T-helper 17 cell (primary cell): ENCODE results near the gene DNAAF3. TPM values are rescaled to one million over a fixed set of nuclear protein-coding genes. Genes with fewer than 3 reads are reported as not detected.
A peak's percentile ranks its signal among the peaks of the same experiment; 100 is the strongest.

Experiments used
- ATAC-seq: fragments of 150-1000 bp; cut with Tn5 transposase; 2 replicates; pipeline ENCODE4 v1.10.0; 2021; ENCODE audit warnings: mild to moderate bottlenecking, moderate library complexity
- DNase-seq, 3 donors: peaks; one replicate each; pipeline versions ENCODE4 v3.0.0 to v3.0.0-alpha.2; 2020 to 2021
- H3K9me3 ChIP-seq: one replicate; pipeline ENCODE4 v1.7.0; 2013; ENCODE audit warnings: low read length, mild to moderate bottlenecking; ENCODE audit not compliant: control insufficient read depth, poor library complexity, severe bottlenecking
- H3K27ac Mint-ChIP-seq: one replicate; pipeline ENCODE4 v1.8.0; 2022; ENCODE audit warnings: mild to moderate bottlenecking, moderate library complexity, mixed read lengths
- H3K27me3 Mint-ChIP-seq: one replicate; pipeline ENCODE4 v1.8.0; 2022; ENCODE audit warnings: mixed read lengths
- H3K36me3 Mint-ChIP-seq: one replicate; pipeline ENCODE4 v1.8.0; 2022; ENCODE audit warnings: low read depth, mixed read lengths
- H3K4me1 Mint-ChIP-seq: one replicate; pipeline ENCODE4 v1.8.0; 2022; ENCODE audit warnings: mild to moderate bottlenecking, mixed read lengths
- H3K4me3 Mint-ChIP-seq: one replicate; pipeline ENCODE4 v1.8.0; 2022; ENCODE audit warnings: mild to moderate bottlenecking, moderate library complexity, mixed read lengths
- total RNA-seq, 4 donors: library from RNA in 2 of 4; stranded (reverse) in 2 of 4; gene quantifications; one replicate each; pipeline ENCODE4 v1.2.3 and lab custom pipeline; 2022 to 2026

The DNAAF3 gene
- total RNA-seq, 2 donors from 2014 or later: not detected

DNA sequence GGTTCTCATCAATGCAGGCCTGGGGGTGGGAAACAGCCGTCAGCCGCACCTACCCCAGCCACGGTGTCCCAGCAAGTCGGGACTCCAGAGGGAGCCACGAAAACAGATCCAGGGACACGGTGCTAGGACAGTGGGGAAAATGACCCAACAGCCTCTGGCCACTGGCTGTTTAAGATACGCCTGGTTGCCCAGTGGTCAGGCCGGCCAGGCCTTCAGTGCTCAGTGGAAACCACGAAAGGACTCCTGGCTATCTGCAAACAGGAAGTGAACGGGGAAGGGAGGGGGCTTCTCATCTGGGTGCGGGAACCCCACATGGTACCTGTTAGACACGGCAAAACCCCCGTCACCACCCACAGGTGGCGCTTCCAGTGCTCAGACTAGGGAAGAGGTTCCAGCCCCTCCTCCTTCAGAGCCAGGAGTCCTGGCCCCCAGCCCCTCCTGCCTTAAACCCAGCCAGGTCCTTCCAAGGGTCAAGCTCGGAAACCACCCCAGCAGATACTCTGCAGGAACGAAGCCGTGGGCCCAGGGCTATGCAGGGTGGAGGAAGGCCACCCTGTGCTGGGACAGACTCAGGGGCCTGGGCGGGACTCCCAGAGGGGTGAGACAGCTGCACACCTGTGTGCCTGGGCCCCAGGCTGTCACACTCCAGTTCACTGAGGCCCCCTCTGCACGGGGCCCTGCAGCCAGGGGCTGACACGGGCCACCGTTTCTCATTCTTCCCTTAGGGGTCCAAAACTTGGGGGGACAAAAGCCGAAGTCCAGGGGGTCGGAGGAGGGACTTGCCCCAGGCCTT is 53.4 kb downstream of the DNAAF3 start:
- no peaks in the 10 kb centered on the region for H3K27me3 Mint-ChIP-seq
- no peak overlapping the region for H3K27ac Mint-ChIP-seq
- peaks cover 35% of the 10 kb centered on the region for H3K4me1 Mint-ChIP-seq
- H3K9me3 ChIP-seq: no peaks in the 10 kb centered on the region
- DNase-seq (no peak), ATAC-seq (no peak)
- H3K36me3 Mint-ChIP-seq: peaks cover 15% of the 10 kb centered on the region
- H3K4me3 Mint-ChIP-seq: no peak overlapping the region

DNA sequence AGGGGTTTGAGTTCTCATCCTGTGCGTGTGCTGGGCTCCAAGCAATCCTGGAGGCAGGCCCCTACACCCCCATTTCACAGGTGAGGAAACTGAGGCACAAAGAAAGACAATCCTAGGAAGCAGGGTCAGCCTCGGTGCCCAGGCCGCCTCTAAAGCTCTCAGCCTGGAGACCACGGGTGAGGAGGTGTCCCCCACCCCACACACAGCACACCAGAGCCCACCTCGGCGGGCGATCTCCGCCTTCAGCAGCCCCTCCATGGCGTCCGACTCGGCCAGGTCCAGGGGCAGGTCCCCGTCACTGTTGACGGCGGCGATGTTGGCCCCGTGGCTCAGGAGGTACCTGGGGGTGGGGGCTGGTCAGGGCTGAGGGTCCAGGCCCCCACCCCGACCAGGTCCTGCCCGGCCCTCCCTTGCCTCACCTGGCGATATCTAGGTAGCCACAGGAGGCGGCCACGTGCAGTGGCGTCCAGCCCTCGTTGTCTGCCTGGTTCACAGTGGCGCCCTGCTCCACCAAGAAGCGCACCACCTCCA is 54.1 kb downstream of the DNAAF3 start:
- ATAC-seq (no peak), DNase-seq (no peak)
- H3K36me3 Mint-ChIP-seq: peaks cover 13% of the 10 kb centered on the region
- no peak overlapping the region for H3K27ac Mint-ChIP-seq
- H3K27me3 Mint-ChIP-seq: no peaks in the 10 kb centered on the region
- no peaks in the 10 kb centered on the region for H3K9me3 ChIP-seq
- H3K4me1 Mint-ChIP-seq: peaks cover 32% of the 10 kb centered on the region
- H3K4me3 Mint-ChIP-seq: no peak overlapping the region

DNA sequence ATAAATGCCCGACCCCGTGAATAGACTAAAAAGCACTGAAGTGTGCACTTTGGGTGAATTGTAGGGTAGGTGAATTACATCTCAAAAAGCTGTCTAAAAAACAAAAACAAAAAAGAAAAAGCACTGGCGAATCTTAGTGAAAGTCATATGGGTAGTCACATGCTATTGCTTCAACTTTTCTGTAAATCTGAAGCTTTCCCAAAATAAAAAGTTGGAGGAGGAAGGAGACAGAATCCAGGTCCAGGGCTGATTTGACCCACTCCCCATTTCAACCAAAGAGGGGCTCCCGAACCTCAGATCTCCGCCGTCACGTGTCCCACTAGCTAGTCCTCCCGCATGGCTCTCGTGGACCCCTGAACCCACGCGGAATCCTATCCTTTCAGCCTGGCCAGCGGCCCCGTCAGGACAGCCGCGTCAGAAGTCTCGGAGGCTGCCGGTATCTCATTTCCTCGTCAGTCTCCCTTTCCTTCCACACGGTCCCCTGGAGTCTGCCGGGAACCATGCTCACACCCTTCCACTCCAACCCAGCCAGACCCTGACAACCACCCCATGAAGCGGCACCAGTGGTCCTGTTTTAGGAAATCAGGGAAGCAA is 55.1 kb downstream of the DNAAF3 start:
- no peak for ATAC-seq
- Mint-ChIP-seq H3K27ac (peak overlapping the region; percentile 81), H3K4me1 (peaks cover 29% of the 10 kb centered on the region)

DNA sequence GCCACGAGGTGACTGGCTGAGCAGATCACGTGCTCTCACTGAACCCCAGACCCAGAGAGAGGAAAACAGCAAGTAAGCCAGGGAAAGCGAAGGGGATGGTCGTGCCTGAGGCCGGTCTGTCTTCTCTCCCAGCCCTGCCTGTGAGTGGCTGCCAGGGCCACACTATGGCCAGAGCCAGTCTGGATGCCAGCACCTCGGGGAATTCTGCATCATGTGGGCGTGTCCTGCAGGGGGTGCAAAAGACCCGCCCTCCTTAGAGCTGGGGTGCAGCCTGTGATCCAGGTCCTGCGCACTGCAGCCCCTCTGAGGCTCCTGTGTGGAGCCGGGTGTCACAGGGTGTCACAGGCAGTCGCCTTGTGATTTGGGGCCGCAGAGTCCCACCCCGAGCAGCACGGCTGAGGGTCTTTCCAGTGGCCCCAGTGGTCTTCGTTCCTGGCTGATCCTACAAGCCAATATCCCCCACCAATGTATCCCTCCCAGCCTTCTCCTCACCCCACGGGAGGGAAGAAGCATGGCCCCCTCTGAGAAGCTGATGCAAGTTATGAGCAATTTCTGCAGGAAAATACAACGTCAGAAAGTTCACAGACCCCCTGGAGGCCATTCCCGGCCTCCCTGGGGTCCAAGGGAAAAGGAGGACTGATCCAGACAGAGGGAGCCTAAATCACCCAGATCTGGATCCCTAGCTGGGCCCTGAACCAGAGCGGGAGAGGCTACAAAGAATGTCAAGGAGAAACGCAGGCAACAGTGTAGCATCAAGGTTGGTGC is 56.7 kb downstream of the DNAAF3 start:
- H3K4me3 Mint-ChIP-seq: no peak overlapping the region
- no peak overlapping the region for H3K27ac Mint-ChIP-seq
- no peaks in the 10 kb centered on the region for H3K9me3 ChIP-seq

More for the DNA sequence above, 55.1 kb downstream of the DNAAF3 start:
- no peak for DNase-seq
- Mint-ChIP-seq H3K4me3 (no peak overlapping the region), H3K36me3 (peaks cover 10% of the 10 kb centered on the region), H3K27me3 (no peaks in the 10 kb centered on the region)
- H3K9me3 ChIP-seq: no peaks in the 10 kb centered on the region

More for the DNA sequence above, 56.7 kb downstream of the DNAAF3 start:
- H3K36me3 Mint-ChIP-seq: peaks cover 6% of the 10 kb centered on the region
- no peak for DNase-seq
- peaks cover 19% of the 10 kb centered on the region for H3K4me1 Mint-ChIP-seq
- H3K27me3 Mint-ChIP-seq: no peaks in the 10 kb centered on the region
- ATAC-seq: no peak

Other genes starting within 250 kb of the DNAAF3 start
- gene NLRP7, start 219.1 kb downstream of the DNAAF3 start, total RNA-seq: not detected
- 1 to 10 TPM; 3.0 to 4.6 TPM for gene NLRP2, start 200.2 kb downstream of the DNAAF3 start, total RNA-seq
- 10 to 100 TPM in 1 of 2 donors, 1 to 10 TPM in 1; 1.8 to 22.1 TPM for gene GP6, start 128.3 kb downstream of the DNAAF3 start, total RNA-seq
- 10 to 100 TPM; 11.3 to 12.9 TPM for gene RDH13, start 103.5 kb downstream of the DNAAF3 start, total RNA-seq
- 1 to 10 TPM; 1.8 to 3.3 TPM for gene EPS8L1, start 90.7 kb downstream of the DNAAF3 start, total RNA-seq
- 100 to 1,000 TPM; 133 to 173 TPM for gene PPP1R12C, start 49.0 kb downstream of the DNAAF3 start, total RNA-seq
- gene TNNT1, start 17.4 kb downstream of the DNAAF3 start, total RNA-seq: under 1 TPM in 1 of 2 donors, not detected in 1; 0.52 TPM
- gene TNNI3, start 8.9 kb downstream of the DNAAF3 start, total RNA-seq: not detected
- gene SYT5, start 13.7 kb upstream of the DNAAF3 start, total RNA-seq: 1 to 10 TPM; 3.8 to 4.3 TPM
- not detected for gene PTPRH, start 42.9 kb upstream of the DNAAF3 start, total RNA-seq
- 10 to 100 TPM; 12.4 to 12.8 TPM for gene TMEM86B, start 62.1 kb upstream of the DNAAF3 start, total RNA-seq
- 100 to 1,000 TPM; 183 to 186 TPM for gene PPP6R1, start 92.4 kb upstream of the DNAAF3 start, total RNA-seq
- gene HSPBP1, start 113.5 kb upstream of the DNAAF3 start, total RNA-seq: 10 to 100 TPM; 19.1 to 23.1 TPM
- 1 to 10 TPM; 3.0 to 7.4 TPM for gene BRSK1, start 117.4 kb upstream of the DNAAF3 start, total RNA-seq
- gene TMEM150B, start 158.7 kb upstream of the DNAAF3 start, total RNA-seq: under 1 TPM in 1 of 2 donors, not detected in 1; 0.75 TPM
- 100 to 1,000 TPM in 1 of 2 donors, 10 to 100 TPM in 1; 66.6 to 103 TPM for gene KMT5C, start 173.3 kb upstream of the DNAAF3 start, total RNA-seq
- 1 to 10 TPM in 1 of 2 donors, under 1 TPM in 1; 0.62 to 1.4 TPM for gene COX6B2, start 188.1 kb upstream of the DNAAF3 start, total RNA-seq
- under 1 TPM in 1 of 2 donors, not detected in 1; 0.07 TPM for gene GARIN5B, start 196.6 kb upstream of the DNAAF3 start, total RNA-seq
- under 1 TPM; 0.25 to 0.89 TPM for gene IL11, start 203.8 kb upstream of the DNAAF3 start, total RNA-seq
- gene TMEM190, start 210.2 kb upstream of the DNAAF3 start, total RNA-seq: not detected
- gene TMEM238, start 217.7 kb upstream of the DNAAF3 start, total RNA-seq: 10 to 100 TPM; 14.6 to 19.5 TPM
- gene RPL28, start 219.3 kb upstream of the DNAAF3 start, total RNA-seq: 1,000 to 10,000 TPM; 3,164 to 3,616 TPM
- gene UBE2S, start 241.2 kb upstream of the DNAAF3 start, total RNA-seq: 10 to 100 TPM; 64.6 to 78.1 TPM